HepG2 (cell line): ENCODE results near the gene FUOM. TPM values are rescaled to one million over a fixed set of nuclear protein-coding genes. Genes with fewer than 3 reads are reported as not detected.

Experiments used
- GATAD2A ChIP-seq: IDR thresholded peaks from 2 replicates; pipeline ENCODE4 v1.6.1; 2016
- HDAC2 ChIP-seq: sonication (generic); formaldehyde crosslinking; IDR thresholded peaks from 2 replicates; pipeline ENCODE4 v1.4.0; 2020; ENCODE audit warnings: missing genetic modification reagents
- IKZF5 ChIP-seq: IDR thresholded peaks from 2 replicates; pipeline ENCODE4 v1.6.1; 2018; ENCODE audit warnings: missing genetic modification reagents, mild to moderate bottlenecking, missing compliant biosample characterization
- ISL2 ChIP-seq: sonication (generic); formaldehyde crosslinking; IDR thresholded peaks from 2 replicates; pipeline ENCODE4 v1.5.0; 2020; ENCODE audit warnings: missing genetic modification reagents
- JARID2 ChIP-seq: sonication (generic); formaldehyde crosslinking; IDR thresholded peaks from 2 replicates; pipeline ENCODE4 v1.8.1; 2023; ENCODE audit warnings: missing genetic modification reagents, inconsistent platforms; ENCODE audit not compliant: insufficient replicate concordance
- KAT8 ChIP-seq: IDR thresholded peaks from 2 replicates; pipeline ENCODE4 v1.6.1; 2016; ENCODE audit warnings: missing genetic modification reagents, missing compliant biosample characterization
- SNRNP70 ChIP-seq: fragments of 200-400 bp; formaldehyde crosslinking; IDR thresholded peaks from 2 replicates; pipeline ENCODE4 v1.6.1; 2017; ENCODE audit warnings: mild to moderate bottlenecking, low read depth, low read length, moderate library complexity
- SRY ChIP-seq: sonication (generic); formaldehyde crosslinking; IDR thresholded peaks from 2 replicates; pipeline ENCODE4 v1.8.0; 2022; ENCODE audit warnings: mild to moderate bottlenecking, missing genetic modification reagents
- THAP9 ChIP-seq: sonication (generic); formaldehyde crosslinking; IDR thresholded peaks from 2 replicates; pipeline ENCODE4; 2020; ENCODE audit warnings: missing genetic modification reagents, mild to moderate bottlenecking, borderline replicate concordance
- ZBTB43 ChIP-seq: sonication (generic); formaldehyde crosslinking; conservative IDR thresholded peaks from 2 replicates; pipeline ENCODE4 v1.4.0; 2020; ENCODE audit warnings: missing genetic modification reagents
- ZFX ChIP-seq: sonication (generic); formaldehyde crosslinking; IDR thresholded peaks from 2 replicates; pipeline ENCODE4 v1.4.0; 2020; ENCODE audit warnings: mild to moderate bottlenecking, low read depth, missing genetic modification reagents, moderate library complexity
- ZGPAT ChIP-seq: IDR thresholded peaks from 2 replicates; pipeline ENCODE4 v1.6.1; 2016; ENCODE audit warnings: mild to moderate bottlenecking
- ZNF350 ChIP-seq: sonication (generic); formaldehyde crosslinking; IDR thresholded peaks from 2 replicates; pipeline ENCODE4 v1.4.0; 2020; ENCODE audit warnings: mild to moderate bottlenecking, low read depth, missing genetic modification reagents, borderline replicate concordance
- ZNF580 ChIP-seq: IDR thresholded peaks from 2 replicates; pipeline ENCODE4 v1.6.1; 2016; ENCODE audit warnings: low read depth, borderline replicate concordance
- ZNF687 ChIP-seq: sonication (generic); formaldehyde crosslinking; IDR thresholded peaks from 2 replicates; pipeline ENCODE4 v1.5.1; 2020; ENCODE audit warnings: mild to moderate bottlenecking, missing genetic modification reagents, moderate library complexity
- ZNF777 ChIP-seq: sonication (generic); formaldehyde crosslinking; IDR thresholded peaks from 2 replicates; pipeline ENCODE4 v1.4.0; 2020; ENCODE audit warnings: missing genetic modification reagents
- ZNF839 ChIP-seq: sonication (generic); formaldehyde crosslinking; IDR thresholded peaks from 2 replicates; pipeline ENCODE4 v1.4.0; 2020; ENCODE audit warnings: missing genetic modification reagents, mild to moderate bottlenecking, borderline replicate concordance
- polyA plus RNA-seq, 8 experiments: library from polyadenylated mRNA; depleted of rRNA in 3 of 8; stranded (reverse) in 7 of 8; unstranded in 1 of 8; fragments of >200 nt; fragmentation: Illumina TruSeq in 4 of 8; extraction: Trizol in 4 of 8; gene quantifications; 2 replicates each; pipeline versions ENCODE4 v1.2.1 to v1.2.3, GENCODE V29; 2011 to 2016; ENCODE audit warnings: low read depth in 4 of 8, missing spikeins in 1 of 8, mixed read lengths in 1 of 8; ENCODE audit not compliant: insufficient read depth in 1 of 8
- total RNA-seq, 5 experiments: library from RNA; depleted of rRNA; stranded (reverse); fragments of >200 nt; fragmentation: Illumina TruSeq; extraction: Trizol; gene quantifications; 2 replicates each; pipeline ENCODE4 v1.2.3, GENCODE V29; 2016; ENCODE audit warnings: low read depth in 1 of 5

The FUOM gene
- total and polyA plus RNA-seq, 2 of the 13 experiments (the other 11 are each of a cell fraction or from before 2014, with no cell fraction given) = 27.5 to 60.4 TPM

GRCh38 chr10:133318494-133319127 is 39.2 kb downstream of the FUOM start (continued):
- TF ChIP-seq JARID2 (CRISPR knock-in tag) (peak; percentile 87), ISL2 (CRISPR knock-in tag) (no peak), ZGPAT (CRISPR knock-in tag) (peak; percentile 70; the same call in 1 of the 2 replicates), THAP9 (CRISPR knock-in tag) (0 out of 2 replicates have a peak, but pooled peaks have one; percentile 34), ZBTB43 (CRISPR knock-in tag) (peak; percentile 63; the same call in 1 of the 2 replicates), ZNF580 (CRISPR knock-in tag) (0 out of 2 replicates have a peak, but pooled peaks have one; percentile 31), IKZF5 (CRISPR knock-in tag) (peak; percentile 30; the same call in 1 of the 2 replicates), SNRNP70 (no peak), ZNF777 (CRISPR knock-in tag) (peak; percentile 72), GATAD2A (CRISPR knock-in tag) (peak; percentile 64), ZNF350 (CRISPR knock-in tag) (peak; percentile 70), KAT8 (0 out of 2 replicates have a peak, but pooled peaks have one; percentile 53), SRY (CRISPR knock-in tag) (peak; percentile 73; the same call in 1 of the 2 replicates), HDAC2 (CRISPR knock-in tag) (peak; percentile 62; the same call in 1 of the 2 replicates), ZNF839 (0 out of 2 replicates have a peak, but pooled peaks have one; percentile 37), ZNF687 (CRISPR knock-in tag) (peak; percentile 79), ZFX (peak; percentile 66; the same call in 1 of the 2 replicates)
